GM12874 (cell line): ENCODE data around the gene RAB11A.

Experiments used
- TF ChIP-seq, protein P1 (sequence below): IDR thresholded peaks from 2 replicates; pipeline ENCODE4 v1.5.1; 2011; ENCODE audit warnings: low read depth, mild to moderate bottlenecking, control low read depth, low read length, moderate library complexity; ENCODE audit not compliant: insufficient read depth

Gene RAB11A

GRCh38 chr15:65930134-65930533, 60.8 kb downstream of the RAB11A start:
- TF ChIP-seq, protein P1, sequence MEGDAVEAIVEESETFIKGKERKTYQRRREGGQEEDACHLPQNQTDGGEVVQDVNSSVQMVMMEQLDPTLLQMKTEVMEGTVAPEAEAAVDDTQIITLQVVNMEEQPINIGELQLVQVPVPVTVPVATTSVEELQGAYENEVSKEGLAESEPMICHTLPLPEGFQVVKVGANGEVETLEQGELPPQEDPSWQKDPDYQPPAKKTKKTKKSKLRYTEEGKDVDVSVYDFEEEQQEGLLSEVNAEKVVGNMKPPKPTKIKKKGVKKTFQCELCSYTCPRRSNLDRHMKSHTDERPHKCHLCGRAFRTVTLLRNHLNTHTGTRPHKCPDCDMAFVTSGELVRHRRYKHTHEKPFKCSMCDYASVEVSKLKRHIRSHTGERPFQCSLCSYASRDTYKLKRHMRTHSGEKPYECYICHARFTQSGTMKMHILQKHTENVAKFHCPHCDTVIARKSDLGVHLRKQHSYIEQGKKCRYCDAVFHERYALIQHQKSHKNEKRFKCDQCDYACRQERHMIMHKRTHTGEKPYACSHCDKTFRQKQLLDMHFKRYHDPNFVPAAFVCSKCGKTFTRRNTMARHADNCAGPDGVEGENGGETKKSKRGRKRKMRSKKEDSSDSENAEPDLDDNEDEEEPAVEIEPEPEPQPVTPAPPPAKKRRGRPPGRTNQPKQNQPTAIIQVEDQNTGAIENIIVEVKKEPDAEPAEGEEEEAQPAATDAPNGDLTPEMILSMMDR: no peak

DNA sequence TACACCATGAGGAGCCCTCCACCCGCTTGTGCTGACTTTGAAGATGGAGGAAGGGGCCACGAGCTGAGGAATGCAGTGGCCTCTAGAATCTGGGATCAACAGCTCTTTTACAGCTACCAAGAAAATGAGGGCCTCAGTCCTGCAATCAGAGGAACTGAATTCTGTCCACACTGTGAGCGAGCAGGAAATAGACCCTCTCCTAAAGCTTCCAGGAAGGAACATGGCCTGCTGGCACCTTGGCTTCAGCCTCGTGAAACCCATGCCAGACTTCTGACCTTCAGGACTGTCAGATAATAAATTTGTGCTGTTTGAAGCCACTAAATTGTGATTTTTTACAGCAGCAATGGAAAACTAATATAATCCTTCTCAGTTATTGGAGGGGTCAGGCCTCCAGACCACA, 61.9 kb downstream of the RAB11A start:
- TF ChIP-seq, protein P1: no peak

DNA sequence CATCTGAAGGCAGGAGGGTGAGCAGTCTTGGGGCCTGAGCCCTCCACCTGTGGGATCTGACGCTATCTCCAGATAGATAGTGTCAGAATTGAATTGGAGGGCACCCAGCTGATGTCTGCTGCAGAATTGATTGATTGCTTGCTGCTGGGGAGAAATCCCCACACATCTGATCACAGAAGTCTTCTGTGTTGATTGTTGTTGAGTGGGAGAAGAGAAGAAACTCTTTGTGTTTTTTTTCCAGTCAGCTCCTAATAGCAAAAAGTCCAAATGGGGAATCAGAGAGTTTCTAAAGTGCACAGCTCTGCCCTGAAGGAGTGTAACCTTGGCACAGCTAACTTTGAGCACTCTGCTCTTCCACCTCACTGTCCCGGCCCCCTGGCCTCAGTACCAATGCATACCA, 66.1 kb downstream of the RAB11A start:
- TF ChIP-seq, protein P1: no peak

DNA sequence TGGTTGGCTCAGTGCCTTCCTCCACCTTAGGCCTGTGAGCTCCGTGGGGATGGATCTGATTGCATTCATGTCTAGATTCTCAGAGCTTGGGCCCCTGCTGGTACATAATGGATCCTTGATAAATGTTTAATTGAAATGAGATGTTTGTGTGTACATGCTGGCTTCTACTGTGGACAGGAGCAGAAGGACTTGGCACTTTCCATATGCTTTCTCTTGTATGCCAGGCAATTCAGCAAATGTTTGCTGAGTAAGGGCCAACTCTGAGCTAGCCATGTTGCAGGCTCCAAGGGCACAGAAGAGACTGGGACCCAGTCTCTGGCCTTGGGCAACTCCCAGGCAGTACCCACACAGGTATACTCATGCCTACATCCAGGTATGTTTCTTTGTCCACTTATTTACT, 67.0 kb downstream of the RAB11A start:
- TF ChIP-seq, protein P1: no peak

DNA sequence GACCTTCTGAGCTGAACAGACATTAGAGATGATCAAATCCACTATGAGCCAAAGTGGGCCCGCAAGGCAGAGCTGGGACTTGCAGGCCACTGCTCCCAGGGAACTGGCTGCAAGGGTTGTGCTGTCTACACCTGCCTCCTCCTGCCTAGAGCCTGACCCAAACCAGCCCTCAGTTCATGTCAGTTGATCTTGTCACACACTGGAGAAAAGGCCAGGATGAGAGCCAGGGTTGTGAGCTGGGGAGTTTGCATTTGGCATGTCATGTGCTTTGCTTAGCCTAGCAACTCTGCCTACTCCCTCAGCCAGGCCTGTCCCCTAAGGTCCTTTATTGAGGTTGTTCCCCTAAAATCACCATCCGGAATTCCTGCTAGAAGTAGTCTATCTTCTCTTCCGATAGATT, 67.8 kb downstream of the RAB11A start:
- TF ChIP-seq, protein P1: no peak

DNA sequence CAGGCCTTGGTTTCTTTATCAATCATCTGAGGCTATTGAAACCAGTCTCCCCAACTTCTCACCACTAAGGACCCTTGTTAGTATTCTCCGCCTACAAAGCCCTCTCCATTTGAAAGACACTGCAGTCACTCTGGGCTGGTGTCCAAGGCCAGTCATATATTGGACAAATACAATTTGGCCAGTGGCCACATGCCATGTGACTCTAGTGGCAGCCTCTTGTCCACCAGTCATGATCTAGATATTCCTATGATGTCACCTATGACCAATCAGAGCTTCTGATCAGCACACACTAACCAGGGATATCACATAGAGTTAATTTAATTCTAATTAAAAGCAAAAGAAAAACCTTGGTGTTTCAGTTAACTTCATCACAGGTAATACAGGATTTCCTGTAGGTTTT, 68.2 kb downstream of the RAB11A start:
- TF ChIP-seq, protein P1: no peak

GRCh38 chr15:65938604-65939003, 69.3 kb downstream of the RAB11A start:
- TF ChIP-seq, protein P1: no peak
